HepG2 (cell line): ENCODE measurements around the gene MRPL50. TPM values are rescaled to one million over a fixed set of nuclear protein-coding genes. Genes with fewer than 3 reads are reported as not detected.

Source experiments
- CBFB ChIP-seq: sonication (generic); formaldehyde crosslinking; IDR thresholded peaks from 2 replicates; pipeline ENCODE4 v1.4.0; 2020; ENCODE audit warnings: missing genetic modification reagents
- CCDC6 ChIP-seq: sonication (generic); formaldehyde crosslinking; IDR thresholded peaks from 2 replicates; pipeline ENCODE4 v1.8.1; 2022; ENCODE audit warnings: mild to moderate bottlenecking, missing genetic modification reagents, moderate library complexity
- CEBPG ChIP-seq: IDR thresholded peaks from 2 replicates; pipeline ENCODE4 v1.6.1; 2016
- CENPBD1 ChIP-seq: sonication (generic); formaldehyde crosslinking; IDR thresholded peaks from 2 replicates; pipeline ENCODE4 v1.8.0; 2022; ENCODE audit warnings: missing genetic modification reagents, low read depth, mild to moderate bottlenecking, borderline replicate concordance
- CHCHD3 ChIP-seq: sonication (generic); formaldehyde crosslinking; IDR thresholded peaks from 2 replicates; pipeline ENCODE4 v1.8.0; 2022; ENCODE audit warnings: mild to moderate bottlenecking, missing genetic modification reagents, moderate library complexity
- CREM ChIP-seq, 2 experiments: sonication (generic) in 1 of 2; formaldehyde crosslinking in 1 of 2; IDR thresholded peaks; 2 replicates each; pipeline versions ENCODE4 v1.4.0 to v1.6.1; 2016 to 2020; ENCODE audit warnings: antibody characterized with exemption in 1 of 2, mild to moderate bottlenecking in 1 of 2, missing genetic modification reagents in 1 of 2
- ELF4 ChIP-seq: sonication (generic); formaldehyde crosslinking; IDR thresholded peaks from 2 replicates; pipeline ENCODE4 v1.5.0; 2020; ENCODE audit warnings: missing genetic modification reagents, mild to moderate bottlenecking, moderate library complexity, borderline replicate concordance
- FOSL2 ChIP-seq: sonication (generic); formaldehyde crosslinking; IDR thresholded peaks from 2 replicates; pipeline ENCODE4 v1.4.0; 2020; ENCODE audit warnings: missing genetic modification reagents
- FOXA3 ChIP-seq: IDR thresholded peaks from 2 replicates; pipeline ENCODE4 v1.6.1; 2016; ENCODE audit warnings: missing genetic modification reagents, missing compliant biosample characterization
- HINFP ChIP-seq: sonication (generic); formaldehyde crosslinking; IDR thresholded peaks from 2 replicates; pipeline ENCODE4 v1.4.0; 2020; ENCODE audit warnings: low read depth, mild to moderate bottlenecking, missing genetic modification reagents
- KDM5A ChIP-seq: fragments of 200-600 bp; sonication (generic); IDR thresholded peaks from 2 replicates; pipeline ENCODE4 v1.7.0; 2018; ENCODE audit warnings: antibody characterized with exemption, mild to moderate bottlenecking, low read length, borderline replicate concordance
- MIER2 ChIP-seq: IDR thresholded peaks from 2 replicates; pipeline ENCODE4 v1.6.1; 2016; ENCODE audit warnings: missing biosample characterization, missing genetic modification reagents
- MIER3 ChIP-seq: IDR thresholded peaks from 2 replicates; pipeline ENCODE4 v1.6.1; 2016; ENCODE audit warnings: missing compliant biosample characterization, borderline replicate concordance
- MLX ChIP-seq: IDR thresholded peaks from 2 replicates; pipeline ENCODE4 v1.6.1; 2016
- MLXIP ChIP-seq: sonication (generic); formaldehyde crosslinking; IDR thresholded peaks from 2 replicates; pipeline ENCODE4 v1.9.0; 2021; ENCODE audit warnings: missing genetic modification reagents, borderline replicate concordance
- MYNN ChIP-seq: sonication (generic); formaldehyde crosslinking; IDR thresholded peaks from 2 replicates; pipeline ENCODE4 v1.4.0; 2020; ENCODE audit warnings: mild to moderate bottlenecking, low read depth, missing genetic modification reagents
- NCOR1 ChIP-seq: fragments of 200-600 bp; sonication (generic); IDR thresholded peaks from 2 replicates; pipeline ENCODE4 v1.7.0; 2017; ENCODE audit warnings: antibody characterized with exemption, low read length, borderline replicate concordance
- NFRKB ChIP-seq: fragments of 450-650 bp; IDR thresholded peaks from 2 replicates; pipeline ENCODE4 v1.6.1; 2017
- NR2F2 ChIP-seq: IDR thresholded peaks from 2 replicates; pipeline ENCODE4 v1.6.1; 2012; ENCODE audit warnings: low read depth, inconsistent platforms, borderline replicate concordance
- SAP130 ChIP-seq: IDR thresholded peaks from 2 replicates; pipeline ENCODE4 v1.6.1; 2016; ENCODE audit warnings: low read depth
- SMAD1 ChIP-seq: sonication (generic); formaldehyde crosslinking; IDR thresholded peaks from 2 replicates; pipeline ENCODE4 v1.4.0; 2020; ENCODE audit warnings: missing genetic modification reagents, low read depth, mild to moderate bottlenecking, borderline replicate concordance
- TFDP2 ChIP-seq: sonication (generic); formaldehyde crosslinking; IDR thresholded peaks from 2 replicates; pipeline ENCODE4 v1.4.0; 2020; ENCODE audit warnings: missing genetic modification reagents
- ZNF263 ChIP-seq: sonication (generic); formaldehyde crosslinking; IDR thresholded peaks from 2 replicates; pipeline ENCODE4 v1.4.0; 2020; ENCODE audit warnings: missing genetic modification reagents
- ZNF282 ChIP-seq: fragments of 450-650 bp; IDR thresholded peaks from 2 replicates; pipeline ENCODE4 v1.6.1; 2018; ENCODE audit not compliant: partially characterized antibody
- ZNF432 ChIP-seq: sonication (generic); formaldehyde crosslinking; IDR thresholded peaks from 2 replicates; pipeline ENCODE4 v1.5.0; 2020; ENCODE audit warnings: missing genetic modification reagents, mild to moderate bottlenecking, borderline replicate concordance
- ZNF547 ChIP-seq: sonication (generic); formaldehyde crosslinking; IDR thresholded peaks from 2 replicates; pipeline ENCODE4 v1.5.1; 2020; ENCODE audit warnings: mild to moderate bottlenecking, missing genetic modification reagents
- ZNF552 ChIP-seq: sonication (generic); formaldehyde crosslinking; IDR thresholded peaks from 2 replicates; pipeline ENCODE4 v1.9.0; 2022; ENCODE audit warnings: missing genetic modification reagents, mild to moderate bottlenecking, borderline replicate concordance
- polyA plus RNA-seq, 8 experiments: library from polyadenylated mRNA; depleted of rRNA in 3 of 8; stranded (reverse) in 7 of 8; unstranded in 1 of 8; fragments of >200 nt; fragmentation: Illumina TruSeq in 4 of 8; extraction: Trizol in 4 of 8; gene quantifications; 2 replicates each; pipeline versions ENCODE4 v1.2.1 to v1.2.3, GENCODE V29; 2011 to 2016; ENCODE audit warnings: low read depth in 4 of 8, missing spikeins in 1 of 8, mixed read lengths in 1 of 8; ENCODE audit not compliant: insufficient read depth in 1 of 8
- total RNA-seq, 5 experiments: library from RNA; depleted of rRNA; stranded (reverse); fragments of >200 nt; fragmentation: Illumina TruSeq; extraction: Trizol; gene quantifications; 2 replicates each; pipeline ENCODE4 v1.2.3, GENCODE V29; 2016; ENCODE audit warnings: low read depth in 1 of 5

The MRPL50 gene
- total and polyA plus RNA-seq, 2 of the 13 experiments (the other 11 are each of a cell fraction or from before 2014, with no cell fraction given): 37.1 to 70.0 TPM

GRCh38 chr9:101421653-101422065 is 23.2 kb upstream of the MRPL50 start (continued):
- TF ChIP-seq HINFP (CRISPR knock-in tag) (no peak), MIER3 (peak; percentile 87; the same call in 1 of the 2 replicates), ZNF552 (CRISPR knock-in tag) (no peak), CHCHD3 (CRISPR knock-in tag) (no peak), KDM5A (no peak), MIER2 (CRISPR knock-in tag) (peak; percentile 36; the same call in 1 of the 2 replicates), NCOR1 (peak; percentile 95; the same call in 1 of the 2 replicates), FOSL2 (CRISPR knock-in tag) (peak; percentile 57), FOXA3 (CRISPR knock-in tag) (peak; percentile 84), CBFB (no peak), MYNN (no peak), MLX (0 out of 2 replicates have a peak, but pooled peaks have one; percentile 26), CEBPG (CRISPR knock-in tag) (no peak), NFRKB (no peak), SAP130 (CRISPR knock-in tag) (peak; percentile 71), ZNF547 (peak; percentile 64), SMAD1 (CRISPR knock-in tag) (no peak), TFDP2 (CRISPR knock-in tag) (peak; percentile 55), ZNF263 (CRISPR knock-in tag) (no peak), ZNF432 (CRISPR knock-in tag) (no peak), ELF4 (no peak), CENPBD1 (CRISPR knock-in tag) (no peak), ZNF282 (no peak), CREM (IDR thresholded peaks at IDR 0.05) (peak; percentile 73), CREM (CRISPR knock-in tag; IDR thresholded peaks at IDR 0.05) (no peak), NR2F2 (peak; percentile 91), MLXIP (no peak), CCDC6 (no peak)
